Uterus (tissue), 2 donors: ENCODE measurements around the gene RIMS4.

Experiments used
- CTCF ChIP-seq, 4 experiments: fragments of 200-600 bp in 2 of 4; fragments of 450-650 bp in 2 of 4; sonication (generic) in 2 of 4; IDR thresholded peaks; one replicate each; pipeline ENCODE4 v1.5.1; 2016 to 2019; ENCODE audit warnings: antibody characterized with exemption in 4 of 4, mild to moderate bottlenecking in 2 of 4, moderate library complexity in 1 of 4
- POLR2A ChIP-seq, 2 donors: fragments of 450-650 bp; IDR thresholded peaks; one replicate each; pipeline ENCODE4 v1.6.1; 2016; ENCODE audit warnings: antibody characterized with exemption in 2 of 2, mild to moderate bottlenecking in 1 of 2, moderate library complexity in 1 of 2

GRCh38 chr20:44850837-44851236 is 40.5 kb upstream of the RIMS4 start:
- TF ChIP-seq CTCF (IDR thresholded peaks at IDR 0.05): no peak
- no peak for TF ChIP-seq POLR2A (IDR thresholded peaks at IDR 0.05)
